Measurements from ENCODE around the gene RIT2.

The RIT2 gene

GRCh38 chr18:43122955-43123354 is 7.5 kb upstream of the RIT2 start:
- no peak for TF ChIP-seq CTCF (IDR thresholded peaks at IDR 0.05)

- TF ChIP-seq CTCF (IDR thresholded peaks at IDR 0.05): no peak
These were observed 1.3 kb upstream of the RIT2 start for GRCh38 chr18:43116699-43117294.

- TF ChIP-seq CTCF (IDR thresholded peaks at IDR 0.05): no peak
These were observed 2.1 kb downstream of the RIT2 start for GRCh38 chr18:43113220-43113895.

GRCh38 chr18:43108882-43109281 is 6.6 kb downstream of the RIT2 start:
- TF ChIP-seq CTCF (IDR thresholded peaks at IDR 0.05): no peak

- no peak for TF ChIP-seq CTCF (IDR thresholded peaks at IDR 0.05)
These were observed 7.0 kb downstream of the RIT2 start for GRCh38 chr18:43108469-43108868.

- TF ChIP-seq CTCF (IDR thresholded peaks at IDR 0.05): no peak
These were observed 21.8 kb downstream of the RIT2 start for GRCh38 chr18:43093646-43094045.

- no peak for TF ChIP-seq CTCF (IDR thresholded peaks at IDR 0.05)
These were observed 22.9 kb downstream of the RIT2 start for GRCh38 chr18:43092539-43092938.
